HG03558 (cell line): ENCODE data around the gene CCDC38.

Experiments used
- ATAC-seq: cut with Tn5 transposase; IDR thresholded peaks from one replicate; pipeline ENCODE4 v1.9.1; 2021; ENCODE audit warnings: moderate number of reproducible peaks; ENCODE audit not compliant: unreplicated experiment; ENCODE audit errors: extremely low read depth

CCDC38 gene

GRCh38 chr12:95963096-95963495 lies 20.7 kb upstream of the CCDC38 start:
- ATAC-seq, result no peak

GRCh38 chr12:95962222-95962621 lies 19.8 kb upstream of the CCDC38 start:
- no peak for ATAC-seq

GRCh38 chr12:95960241-95960640 lies 17.8 kb upstream of the CCDC38 start:
- no peak for ATAC-seq

- ATAC-seq, result no peak
Measured at GRCh38 chr12:95959107-95959506, 16.7 kb upstream of the CCDC38 start.

- ATAC-seq, result no peak
Measured at GRCh38 chr12:95956557-95957145, 14.2 kb upstream of the CCDC38 start.

- no peak for ATAC-seq
Measured at GRCh38 chr12:95955549-95956159, 13.2 kb upstream of the CCDC38 start.

- ATAC-seq, result no peak
Measured at GRCh38 chr12:95953000-95953399, 10.6 kb upstream of the CCDC38 start.

- ATAC-seq, result no peak
Measured at GRCh38 chr12:95951515-95951914, 9.1 kb upstream of the CCDC38 start.

GRCh38 chr12:95949477-95950206 lies 7.2 kb upstream of the CCDC38 start:
- ATAC-seq, result no peak

GRCh38 chr12:95944108-95944704 lies 1.8 kb upstream of the CCDC38 start:
- no peak for ATAC-seq

- peak; percentile 43 for ATAC-seq
Measured at GRCh38 chr12:95943330-95943842, 972 bp upstream of the CCDC38 start, which contains the start of gene AMDHD1. Gene AMDHD1, plus strand, starts transcription at chr12:95943331. Its CDS starts 68 bp downstream, at chr12:95943399.

GRCh38 chr12:95942101-95942523 lies 302 bp downstream of the CCDC38 start:
- no peak for ATAC-seq

GRCh38 chr12:95940514-95940913 lies 1.9 kb downstream of the CCDC38 start:
- no peak for ATAC-seq

- no peak for ATAC-seq
Measured at GRCh38 chr12:95922231-95922630, 20.2 kb downstream of the CCDC38 start.

- no peak for ATAC-seq
Measured at GRCh38 chr12:95919110-95919509, 23.3 kb downstream of the CCDC38 start.

- ATAC-seq, result no peak
Measured at GRCh38 chr12:95918194-95918993, 24.0 kb downstream of the CCDC38 start.

- no peak for ATAC-seq
Measured at GRCh38 chr12:95909871-95910270, 32.5 kb downstream of the CCDC38 start.

GRCh38 chr12:95908573-95908972 lies 33.8 kb downstream of the CCDC38 start:
- no peak for ATAC-seq

- no peak for ATAC-seq
Measured at GRCh38 chr12:95898081-95898480, 44.3 kb downstream of the CCDC38 start.

GRCh38 chr12:95896846-95897245 lies 45.6 kb downstream of the CCDC38 start:
- no peak for ATAC-seq
